Upper lobe of left lung (tissue), 6 donors: ENCODE measurements around the gene TNFRSF17. TPM values are rescaled to one million over a fixed set of nuclear protein-coding genes. Genes with fewer than 3 reads are reported as not detected.

Experiments
- ATAC-seq, 2 donors: fragments of 200-7000 bp; cut with Tn5 transposase; one replicate each; pipeline ENCODE4 v1.9.1; 2022; ENCODE audit warnings: mild to moderate bottlenecking in 2 of 2, moderate library complexity in 2 of 2; ENCODE audit not compliant: low FRiP score in 2 of 2
- DNase-seq, 2 donors: peaks; one replicate each; pipeline ENCODE4 v3.0.0-alpha.2; 2019 to 2020
- H3K27ac ChIP-seq, 4 donors: fragments of 200-600 bp; sonication (generic); one replicate each; pipeline ENCODE4 v1.5.1; 2016 to 2019
- H3K27me3 ChIP-seq, 4 donors: fragments of 200-600 bp; sonication (generic); one replicate each; pipeline ENCODE4 v1.5.1; 2017 to 2019
- H3K36me3 ChIP-seq, 4 donors: fragments of 200-600 bp; sonication (generic); one replicate each; pipeline ENCODE4 v1.5.1; 2016 to 2019
- H3K4me1 ChIP-seq, 4 donors: fragments of 200-600 bp; sonication (generic); one replicate each; pipeline ENCODE4 v1.5.1; 2018 to 2019
- H3K4me3 ChIP-seq, 4 donors: fragments of 200-600 bp; sonication (generic); one replicate each; pipeline ENCODE4 v1.5.1; 2017 to 2019; ENCODE audit warnings: mild to moderate bottlenecking in 2 of 4, moderate library complexity in 1 of 4
- H3K9me3 ChIP-seq, 4 donors: fragments of 200-600 bp; sonication (generic); one replicate each; pipeline ENCODE4 v1.5.1; 2018 to 2019
- CTCF ChIP-seq, 6 experiments: fragments of 450-650 bp in 4 of 6; fragments of 200-600 bp in 2 of 6; sonication (generic) in 2 of 6; IDR thresholded peaks; one replicate each; pipeline ENCODE4 v1.5.1; 2016 to 2019; ENCODE audit warnings: antibody characterized with exemption in 6 of 6
- EP300 ChIP-seq, 4 donors: sonication (generic); formaldehyde crosslinking; IDR thresholded peaks; one replicate each; pipeline ENCODE4 v1.5.1; 2017; ENCODE audit warnings: antibody characterized with exemption in 4 of 4, control low read depth in 2 of 4
- POLR2A ChIP-seq, 4 donors: fragments of 450-650 bp; IDR thresholded peaks; one replicate each; pipeline ENCODE4 v1.5.1; 2016 to 2017; ENCODE audit warnings: antibody characterized with exemption in 4 of 4, mild to moderate bottlenecking in 2 of 4
- POLR2AphosphoS5 ChIP-seq, 2 donors: sonication (generic); formaldehyde crosslinking; IDR thresholded peaks; one replicate each; pipeline ENCODE4 v1.5.1; 2017; ENCODE audit warnings: antibody characterized with exemption in 2 of 2
- WGBS, 2 donors: methylation state at CpG; one replicate each; pipeline ENCODE4 v1.1.5; 2017 to 2018; 5-methylcytosine and 5-hydroxymethylcytosine counted together
- total RNA-seq, 6 donors: library from RNA; depleted of rRNA in 4 of 6; stranded (reverse); fragments of >200 nt in 4 of 6; gene quantifications; one replicate each; pipeline versions ENCODE4 v1.1.0 to v1.2.1, GENCODE V29; 2016 to 2021
- donor health status: DM: no; HTN: no; CAD: no; lungs with moderate emphysema.
- donor health status: DM: no; HTN: yes; CAD: no; lungs with severe emphysema.

TNFRSF17 gene
- total RNA-seq, 6 donors from 2014 or later = 1.6 to 2.9 (median 2.0) TPM; not detected in 3

DNA sequence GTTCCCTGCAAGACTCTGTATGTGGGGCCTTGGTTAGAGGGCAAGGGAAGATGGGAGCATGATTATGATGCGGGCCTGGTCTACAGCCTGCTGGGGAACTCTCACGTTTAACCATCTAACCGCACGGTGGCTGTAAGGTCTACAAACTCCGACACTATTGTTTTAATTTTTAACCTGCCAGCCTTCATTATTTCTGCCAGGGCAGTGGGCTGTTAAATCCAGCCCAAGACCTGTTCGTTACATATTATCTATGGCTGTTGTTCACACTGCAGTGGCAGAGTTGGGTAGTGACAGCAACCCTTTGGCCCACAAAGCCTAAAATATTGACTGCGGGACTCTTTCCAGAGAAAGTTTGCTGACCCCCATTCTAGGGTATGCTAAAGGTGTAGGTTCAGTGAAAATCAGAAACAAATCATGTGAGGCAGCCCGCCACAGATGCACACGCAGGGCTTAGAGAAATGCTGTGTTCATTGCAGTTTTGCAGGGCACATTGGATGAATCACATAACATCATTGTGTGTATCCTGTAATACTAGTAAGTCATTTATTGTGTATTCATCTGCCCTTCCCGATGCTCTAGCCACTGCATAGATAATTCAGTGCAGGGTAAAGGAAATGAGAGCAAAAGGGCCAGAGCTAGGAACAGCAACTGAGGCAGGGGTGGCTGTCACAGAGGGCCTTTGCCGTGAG is 25.8 kb downstream of the TNFRSF17 start:
- Histone ChIP-seq H3K27ac (no peak overlapping the region), H3K4me1 (peaks cover 4 to 28% (median 16%) of the 10 kb centered on the region in 4 donors), H3K4me3 (no peak overlapping the region), H3K9me3 (no peaks in the 10 kb centered on the region), H3K27me3 (no peaks in the 10 kb centered on the region), H3K36me3 (no peaks in the 10 kb centered on the region)
- no peak for DNase-seq
- no peak for TF ChIP-seq POLR2AphosphoS5 (IDR thresholded peaks at IDR 0.05)
- no peak for TF ChIP-seq CTCF (IDR thresholded peaks at IDR 0.05)
- TF ChIP-seq EP300 (IDR thresholded peaks at IDR 0.05) = no peak
- TF ChIP-seq POLR2A (IDR thresholded peaks at IDR 0.05) = no peak
- no peak for ATAC-seq
- WGBS, 2 donors = 88 to 95% methylated on average over 11 of the region's 11 CpGs

- Histone ChIP-seq H3K4me3 (no peak overlapping the region), H3K36me3 (no peaks in the 10 kb centered on the region), H3K27me3 (no peaks in the 10 kb centered on the region), H3K4me1 (peaks cover 4 to 28% (median 16%) of the 10 kb centered on the region in 4 donors), H3K9me3 (no peaks in the 10 kb centered on the region), H3K27ac (peak overlapping the region in 1 of 4 donors; percentile 9)
- DNase-seq (no peak), ATAC-seq (no peak)
- 89 to 91% methylated on average over 3 of the region's 3 CpGs for WGBS, 2 donors
- no peak for TF ChIP-seq EP300 (IDR thresholded peaks at IDR 0.05)
- no peak for TF ChIP-seq POLR2A (IDR thresholded peaks at IDR 0.05)
- no peak for TF ChIP-seq CTCF (IDR thresholded peaks at IDR 0.05)
- TF ChIP-seq POLR2AphosphoS5 (IDR thresholded peaks at IDR 0.05) = no peak
Measured at GRCh38 chr16:11992008-11992584, 27.1 kb downstream of the TNFRSF17 start.

DNA sequence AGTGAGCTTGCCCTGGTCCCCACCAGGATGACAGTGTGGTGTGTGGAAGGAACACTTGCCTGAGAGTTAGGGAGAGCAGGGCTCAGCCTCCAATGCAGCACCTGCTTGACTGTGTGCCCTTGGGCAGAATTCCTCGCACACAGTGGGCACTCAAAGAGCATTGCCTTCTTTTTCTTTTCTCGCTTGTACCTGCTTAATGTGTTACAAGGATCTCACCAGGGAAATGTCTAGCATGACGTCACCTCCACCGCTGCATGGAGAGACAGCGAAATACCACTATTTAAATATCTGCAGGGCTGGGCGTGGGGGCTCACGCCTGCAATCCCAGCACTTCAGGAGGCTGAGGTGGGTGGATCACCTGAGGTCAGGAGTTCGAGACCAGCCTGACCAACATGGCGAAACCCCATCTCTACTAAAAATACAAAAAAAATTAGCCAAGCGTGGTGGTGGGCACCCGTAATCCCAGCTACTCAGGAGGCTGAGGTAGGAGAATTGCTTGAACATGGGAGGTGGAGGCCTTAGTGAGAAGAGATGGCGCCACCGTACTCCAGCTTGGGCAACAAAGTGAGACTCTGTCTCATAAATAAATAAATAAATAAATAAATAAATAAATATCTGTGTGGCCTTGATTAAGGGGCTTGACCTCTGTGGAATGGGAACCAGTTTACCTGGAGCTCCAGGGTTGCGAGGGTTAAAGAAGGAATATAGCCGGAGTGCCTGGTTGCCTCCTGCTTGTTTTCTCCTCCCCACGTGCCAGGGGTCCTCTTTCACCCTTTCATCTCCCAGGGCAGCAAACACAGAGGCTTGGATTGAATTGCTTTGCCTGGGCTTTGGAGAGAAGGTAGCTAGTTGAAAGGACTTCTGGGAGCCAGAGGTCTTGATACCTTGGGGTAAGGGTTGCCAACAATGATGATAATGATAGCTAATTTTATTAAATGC is 27.8 kb downstream of the TNFRSF17 start:
- DNase-seq (no peak), ATAC-seq (no peak)
- Histone ChIP-seq H3K27me3 (no peaks in the 10 kb centered on the region), H3K4me3 (no peak overlapping the region), H3K27ac (peak overlapping the region in 1 of 4 donors; percentile 44), H3K4me1 (peaks cover 4 to 28% (median 16%) of the 10 kb centered on the region in 4 donors), H3K9me3 (no peaks in the 10 kb centered on the region), H3K36me3 (no peaks in the 10 kb centered on the region)
- TF ChIP-seq CTCF (IDR thresholded peaks at IDR 0.05) (no peak), POLR2A (IDR thresholded peaks at IDR 0.05) (no peak), POLR2AphosphoS5 (IDR thresholded peaks at IDR 0.05) (no peak), EP300 (IDR thresholded peaks at IDR 0.05) (no peak)
- 88 to 90% methylated on average over 12 to 16 of the region's 16 CpGs for WGBS, 2 donors

DNA sequence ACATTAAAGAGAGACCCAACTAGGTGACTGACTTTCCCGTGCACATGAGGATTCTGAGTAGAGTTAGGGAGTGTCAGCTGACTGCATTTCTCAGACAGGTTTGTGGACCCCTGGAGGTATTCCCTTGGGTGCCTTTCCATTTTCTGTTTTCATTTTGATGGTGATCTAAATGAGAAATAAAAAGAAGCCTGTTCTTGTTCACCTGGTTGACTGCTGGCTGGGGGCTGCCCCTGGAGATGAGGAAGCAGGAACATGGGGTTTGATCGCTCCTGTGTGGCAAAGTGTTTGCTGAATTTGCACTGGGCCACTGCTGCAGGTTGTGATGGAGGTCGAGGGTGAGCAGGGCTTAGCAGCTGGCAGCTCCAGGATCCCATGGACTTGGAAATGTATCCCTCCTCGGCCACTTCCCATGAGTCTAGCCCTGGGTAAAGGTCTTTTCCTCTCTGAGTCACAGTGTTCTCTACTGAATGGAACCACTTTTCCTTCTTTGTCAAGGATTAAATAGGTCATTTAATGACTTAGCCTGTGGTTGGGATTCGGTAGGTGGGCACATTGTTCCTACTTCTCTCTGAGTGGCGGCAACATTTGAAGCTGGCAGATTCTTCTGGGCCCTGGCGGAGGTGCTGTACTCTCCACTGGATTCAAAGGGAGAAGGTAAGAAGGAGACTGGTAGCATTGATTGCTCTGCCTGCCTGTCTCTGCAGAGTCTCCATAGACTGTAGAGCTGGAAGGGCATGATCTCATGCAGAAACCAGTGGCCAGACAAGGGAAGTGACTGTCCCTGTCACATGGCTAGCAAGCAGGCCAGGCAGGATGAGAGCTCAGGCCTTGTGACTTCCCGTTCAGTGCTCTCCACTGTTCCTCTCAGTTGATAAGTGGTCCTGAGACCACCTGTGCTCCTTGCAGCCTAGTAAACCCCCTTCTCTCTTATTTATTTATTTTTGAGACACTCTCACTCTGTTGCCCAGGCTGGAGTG is 29.4 kb downstream of the TNFRSF17 start:
- ATAC-seq (peak; percentile 66 to 87), DNase-seq (peak in 1 of 2 donors; percentile 73)
- Histone ChIP-seq H3K36me3 (no peaks in the 10 kb centered on the region), H3K4me1 (peaks cover 4 to 28% (median 16%) of the 10 kb centered on the region in 4 donors), H3K9me3 (no peaks in the 10 kb centered on the region), H3K27ac (peak overlapping the region in 3 of 4 donors; percentile 28 to 49 (median 44)), H3K4me3 (no peak overlapping the region), H3K27me3 (no peaks in the 10 kb centered on the region)
- TF ChIP-seq CTCF (IDR thresholded peaks at IDR 0.05) (no peak), POLR2AphosphoS5 (IDR thresholded peaks at IDR 0.05) (peak in 1 of 2 donors; percentile 40), EP300 (IDR thresholded peaks at IDR 0.05) (no peak), POLR2A (IDR thresholded peaks at IDR 0.05) (peak in 1 of 4 donors; percentile 50)
- 64 to 68% methylated on average over 5 to 8 of the region's 8 CpGs for WGBS, 2 donors
